Stomach (tissue), 9 donors: Measurements from ENCODE around the gene UNC5A. TPM values are rescaled to one million over a fixed set of nuclear protein-coding genes. Genes with fewer than 3 reads are reported as not detected.

Experiments
- DNase-seq, 2 donors: peaks; one replicate each; pipeline versions ENCODE4 v3.0.0 to v3.0.0-alpha.2; 2013 to 2019
- H3K27ac ChIP-seq, 5 donors: fragments of 200-600 bp in 4 of 5; sonication (generic) in 4 of 5; one replicate each; pipeline ENCODE4 v1.5.1; 2013 to 2019; ENCODE audit warnings: mild to moderate bottlenecking in 1 of 5, moderate library complexity in 1 of 5
- H3K27me3 ChIP-seq, 3 donors: fragments of 200-600 bp; sonication (generic); one replicate each; pipeline ENCODE4 v1.5.1; 2017 to 2019; ENCODE audit warnings: mixed run types in 1 of 3
- H3K36me3 ChIP-seq, 4 donors: fragments of 200-600 bp; sonication (generic); 1 replicate in 3 of 4; 2 replicates in 1 of 4; pipeline ENCODE4 v1.5.1; 2016 to 2019
- H3K4me1 ChIP-seq, 4 donors: fragments of 200-600 bp; sonication (generic); one replicate each; pipeline ENCODE4 v1.5.1; 2016 to 2019
- H3K4me3 ChIP-seq, 4 donors: fragments of 200-600 bp; sonication (generic) in 3 of 4; one replicate each; pipeline ENCODE4 v1.5.1; 2016 to 2019; ENCODE audit warnings: mild to moderate bottlenecking in 1 of 4
- H3K9me3 ChIP-seq, 4 donors: fragments of 200-600 bp; sonication (generic); one replicate each; pipeline ENCODE4 v1.5.1; 2016 to 2019
- CTCF ChIP-seq, 7 experiments: fragments of 450-650 bp in 4 of 7; fragments of 200-600 bp in 3 of 7; sonication (generic) in 3 of 7; IDR thresholded peaks; one replicate each; pipeline ENCODE4 v1.5.1; 2016 to 2019; ENCODE audit warnings: antibody characterized with exemption in 7 of 7, control low read depth in 2 of 7, mild to moderate bottlenecking in 1 of 7
- EP300 ChIP-seq: sonication (generic); formaldehyde crosslinking; IDR thresholded peaks from one replicate; pipeline ENCODE4 v1.6.1; 2017; ENCODE audit warnings: antibody characterized with exemption
- POLR2A ChIP-seq, 4 donors: fragments of 450-650 bp; IDR thresholded peaks; one replicate each; pipeline ENCODE4 v1.6.1; 2016; ENCODE audit warnings: antibody characterized with exemption in 4 of 4, control low read depth in 2 of 4, mild to moderate bottlenecking in 1 of 4, moderate library complexity in 1 of 4
- POLR2AphosphoS5 ChIP-seq, 3 donors: sonication (generic); formaldehyde crosslinking; IDR thresholded peaks; one replicate each; pipeline ENCODE4 v1.6.1; 2016; ENCODE audit warnings: antibody characterized with exemption in 3 of 3
- WGBS, 5 donors: extraction: QIAGEN DNeasy Blood & Tissue Kit in 3 of 5; methylation state at CpG; one replicate each; pipeline versions ENCODE4 v1.1.5 to v1.1.7; 2013 to 2018; 5-methylcytosine and 5-hydroxymethylcytosine counted together
- intact Hi-C: fragments of 100-400 bp; cut with DNase I; formaldehyde crosslinking; loops from one replicate; pipeline ENCODE4 v1.15.1; 2023; ENCODE audit warnings: low total_unique reads
- polyA plus RNA-seq, 3 donors: library from polyadenylated mRNA; stranded (reverse); fragments of 200-250 nt; gene quantifications; one replicate each; pipeline ENCODE4 v1.2.3, GENCODE V29; 2013
- total RNA-seq, 5 donors: library from RNA; depleted of rRNA; stranded (reverse); fragments of >200 nt; gene quantifications; one replicate each; pipeline versions ENCODE4 v1.1.0 to v1.2.3, GENCODE V29; 2014 to 2016
- donor health status: healthy with polysubstance abuse.
- donor health status: Bipolar disorder and iron deficiency.
- donor health status: healthy.

UNC5A gene
- total and polyA plus RNA-seq, 8 donors, result 0.08 to 0.72 (median 0.46) TPM; not detected in 4

- Histone ChIP-seq H3K9me3 (no peaks in the 10 kb centered on the region), H3K27ac (no peak overlapping the region), H3K36me3 (no peaks in the 10 kb centered on the region), H3K4me1 (peaks cover 14 to 26% (median 21%) of the 10 kb centered on the region in 4 donors), H3K27me3 (peaks cover 24 to 97% (median 51%) of the 10 kb centered on the region in 3 donors), H3K4me3 (peak overlapping the region; percentile 35 to 48 (median 42))
- DNase-seq, result peak in 1 of 2 donors; percentile 51
- intact Hi-C loops, result no loop called here
- WGBS, 5 donors, result 1 to 2% (median 2%) methylated on average over 6 to 48 of the region's 48 CpGs
- TF ChIP-seq POLR2AphosphoS5 (IDR thresholded peaks at IDR 0.05) (no peak), CTCF (IDR thresholded peaks at IDR 0.05) (no peak), EP300 (no peak), POLR2A (IDR thresholded peaks at IDR 0.05) (no peak)
These were observed 747 bp upstream of the UNC5A start for GRCh38 chr5:176809544-176810080.

GRCh38 chr5:176810687-176811501 lies 535 bp downstream of the UNC5A start:
- H3K4me1 ChIP-seq, result peaks cover 14 to 26% (median 21%) of the 10 kb centered on the region in 4 donors
- no peaks in the 10 kb centered on the region for H3K36me3 ChIP-seq
- DNase-seq, result peak in 1 of 2 donors; percentile 37
- peaks cover 24 to 100% (median 61%) of the 10 kb centered on the region in 3 donors for H3K27me3 ChIP-seq
- WGBS, 5 donors, result 3 to 26% (median 6%) methylated on average over 8 to 68 of the region's 68 CpGs
- H3K4me3 ChIP-seq, result peak overlapping the region; percentile 25 to 46 (median 42)
- intact Hi-C loops, result no loop called here
- no peak overlapping the region for H3K27ac ChIP-seq
- no peak for TF ChIP-seq CTCF (IDR thresholded peaks at IDR 0.05)
- no peaks in the 10 kb centered on the region for H3K9me3 ChIP-seq

- intact Hi-C loops, result no loop called here
- peak in 1 of 2 donors; percentile 70 for DNase-seq
- H3K9me3 ChIP-seq, result no peaks in the 10 kb centered on the region
- peaks cover 18 to 34% (median 27%) of the 10 kb centered on the region in 4 donors for H3K4me1 ChIP-seq
- H3K4me3 ChIP-seq, result no peak overlapping the region
- 23 to 53% (median 32%) methylated on average over 18 to 37 of the region's 37 CpGs for WGBS, 5 donors
- no peak overlapping the region for H3K27ac ChIP-seq
- H3K36me3 ChIP-seq, result no peaks in the 10 kb centered on the region
- no peak for TF ChIP-seq EP300
- no peak for TF ChIP-seq POLR2AphosphoS5 (IDR thresholded peaks at IDR 0.05)
- no peak for TF ChIP-seq CTCF (IDR thresholded peaks at IDR 0.05)
- no peak for TF ChIP-seq POLR2A (IDR thresholded peaks at IDR 0.05)
- H3K27me3 ChIP-seq, result peaks cover 35 to 100% (median 77%) of the 10 kb centered on the region in 3 donors
These were observed 2.2 kb downstream of the UNC5A start for GRCh38 chr5:176812269-176813259.
